NCI-H1436 (cell line): ENCODE measurements around the gene ZNF791.
"Not testable (repeated sequence)": the region's sequence is repeated elsewhere in the genome, so short reads cannot be mapped to it uniquely, and the experiment has no call there.

ENCODE experiments used
- DNase-seq: peaks from one replicate; lab custom pipeline; 2025; lab: John Stamatoyannopoulos, UW

The ZNF791 gene

DNA sequence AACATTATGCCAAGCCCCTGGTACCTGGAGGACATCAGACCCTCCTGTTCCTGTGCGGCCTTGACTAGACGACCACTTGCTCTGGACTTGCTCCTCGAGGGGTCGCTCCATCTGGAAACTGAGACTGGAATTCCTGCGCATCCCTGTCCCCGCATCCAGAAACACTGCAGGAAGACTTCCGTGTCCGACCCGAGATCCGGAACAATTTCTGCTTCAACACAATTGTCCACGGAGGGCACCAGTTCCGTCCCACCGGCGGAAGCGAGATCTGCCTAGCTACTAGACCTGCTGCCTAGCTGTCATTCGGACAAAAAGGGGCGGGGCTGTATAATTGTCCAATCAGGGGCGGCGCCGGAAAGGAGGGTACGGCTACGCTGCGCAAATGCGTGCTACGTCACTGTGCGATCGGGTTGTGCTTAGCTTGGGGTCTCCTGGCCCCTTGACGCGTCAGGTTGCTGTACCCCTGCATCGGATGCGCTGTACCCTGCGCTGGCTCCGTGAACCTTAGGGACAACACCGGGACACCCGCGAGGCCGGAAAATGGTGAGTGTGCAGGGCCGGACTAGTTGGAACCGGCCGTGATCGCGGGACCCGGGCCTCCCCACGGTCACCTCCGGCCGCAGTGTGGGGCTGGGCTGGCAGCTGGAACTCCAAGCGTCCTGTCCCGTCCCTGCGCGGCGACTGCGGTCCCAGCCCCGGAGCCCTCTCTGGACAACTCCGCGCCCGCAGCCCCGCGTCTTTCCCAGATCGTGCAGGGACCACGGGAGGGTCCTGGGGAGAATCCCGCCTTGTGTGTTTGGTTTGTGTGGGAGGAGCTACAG, at the start of gene ZNF791, which contains the start of gene ZNF490:
TSS of gene ZNF791 (plus strand) at position 381 of the 821 bp plus-strand sequence. CDS start at position 541, 160 bp downstream.
TSS of gene ZNF490 (minus strand) at position 274 of the 821 bp plus-strand sequence. CDS start at position 141, 133 bp downstream.
- peak; percentile 98 for DNase-seq

DNA sequence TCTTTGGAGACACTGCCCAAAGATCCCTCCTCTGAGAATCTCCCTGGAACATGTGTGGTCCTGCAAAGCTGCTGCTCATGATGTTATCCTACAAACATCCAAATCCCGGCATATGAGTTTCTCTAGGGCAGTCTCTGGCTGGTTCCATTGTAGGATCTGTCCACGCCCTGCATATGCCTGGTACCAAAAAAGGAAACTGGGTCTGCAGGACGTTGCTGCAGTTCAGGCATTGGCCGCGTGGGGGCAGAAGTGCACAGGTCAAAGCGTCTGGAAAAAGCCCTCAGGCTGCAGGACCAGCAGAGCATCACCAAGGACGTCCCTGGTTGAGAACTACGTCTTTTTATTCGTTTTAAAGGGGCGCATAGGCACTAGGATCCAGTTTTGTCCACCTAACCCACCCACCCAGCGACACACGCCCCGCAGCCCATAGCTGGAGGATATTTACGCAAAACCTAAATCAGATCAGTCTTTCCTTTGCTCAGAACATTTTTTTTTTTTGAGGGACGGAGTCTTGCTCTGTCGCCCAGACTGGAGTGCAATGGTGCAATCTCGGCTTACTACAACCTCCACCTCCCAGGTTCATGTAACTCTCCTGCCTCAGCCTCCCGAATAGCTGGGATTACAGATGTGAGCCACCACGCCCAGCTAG, 46.6 kb upstream of the ZNF791 start:
- DNase-seq = peak; percentile 82

DNA sequence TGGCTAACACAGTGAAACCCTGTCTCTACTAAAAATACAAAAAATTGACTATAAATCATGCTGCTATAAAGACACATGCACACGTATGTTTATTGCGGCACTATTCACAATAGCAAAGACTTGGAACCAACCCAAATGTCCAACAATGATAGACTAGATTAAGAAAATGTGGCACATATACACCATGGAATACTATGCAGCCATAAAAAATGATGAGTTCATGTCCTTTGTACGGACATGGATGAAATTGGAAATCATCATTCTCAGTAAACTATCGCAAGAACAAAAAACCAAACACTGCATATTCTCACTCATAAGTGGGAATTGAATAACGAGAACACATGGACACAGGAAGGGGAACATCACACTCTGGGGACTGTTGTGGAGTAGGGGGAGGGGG, 44.3 kb upstream of the ZNF791 start:
- DNase-seq = not testable (repeated sequence)

DNA sequence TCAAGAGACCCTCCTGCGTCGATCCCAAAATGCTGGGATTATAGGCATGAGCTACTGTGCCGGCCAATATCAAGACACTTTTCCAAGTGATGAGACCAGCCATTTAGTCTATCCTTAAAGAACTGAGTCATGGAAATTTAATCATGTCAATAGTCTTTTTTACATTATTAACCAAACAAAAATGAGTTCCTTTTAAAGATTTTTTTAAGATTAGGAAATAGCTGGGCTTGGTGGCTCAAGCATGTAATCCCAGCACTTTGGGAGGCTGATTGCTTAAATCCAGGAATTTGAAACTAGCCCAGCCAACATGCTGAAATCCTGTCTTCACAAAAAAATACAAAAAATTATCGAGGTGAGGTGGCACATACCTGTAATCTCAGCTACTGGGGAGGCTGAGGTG, 42.8 kb upstream of the ZNF791 start:
- no peak for DNase-seq

DNA sequence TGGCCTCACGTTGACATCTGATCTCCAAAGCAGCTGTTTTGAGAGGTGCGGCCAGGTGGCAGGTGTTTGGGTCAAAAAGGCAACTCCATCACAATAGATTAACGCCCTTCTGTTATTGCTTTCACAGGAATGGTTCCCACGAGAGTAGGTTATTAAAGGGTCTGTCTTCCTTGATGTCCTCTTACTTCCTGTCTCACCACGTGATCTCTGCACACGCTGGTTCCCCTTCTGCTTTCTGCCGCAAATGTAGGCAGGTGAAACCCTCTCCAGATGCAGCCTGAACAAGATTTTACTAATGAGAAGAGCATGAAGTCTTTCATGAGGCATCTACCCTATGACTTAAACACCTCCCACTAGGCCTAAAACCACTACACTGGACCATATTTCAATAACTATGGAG, 36.7 kb upstream of the ZNF791 start:
- no peak for DNase-seq

DNA sequence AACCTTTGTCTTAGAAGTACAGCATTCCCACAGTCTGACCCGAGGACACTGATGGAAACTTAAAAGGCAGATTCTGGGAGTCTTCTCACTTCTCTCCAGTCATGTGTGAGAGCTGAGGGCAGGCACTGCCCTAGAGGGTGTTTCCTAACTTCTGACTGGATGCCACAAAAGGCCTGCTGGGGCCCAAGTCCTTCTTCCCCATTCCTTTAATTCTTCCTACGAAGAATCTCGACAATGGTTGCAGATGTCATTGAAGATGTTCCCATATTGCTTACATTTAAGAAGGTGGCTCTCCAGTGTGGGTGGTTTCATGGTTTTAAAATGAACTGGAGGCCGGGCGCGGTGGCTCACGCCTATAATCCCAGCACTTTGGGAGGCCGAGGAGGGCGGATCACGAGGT, 32.1 kb upstream of the ZNF791 start:
- DNase-seq = no peak

DNA sequence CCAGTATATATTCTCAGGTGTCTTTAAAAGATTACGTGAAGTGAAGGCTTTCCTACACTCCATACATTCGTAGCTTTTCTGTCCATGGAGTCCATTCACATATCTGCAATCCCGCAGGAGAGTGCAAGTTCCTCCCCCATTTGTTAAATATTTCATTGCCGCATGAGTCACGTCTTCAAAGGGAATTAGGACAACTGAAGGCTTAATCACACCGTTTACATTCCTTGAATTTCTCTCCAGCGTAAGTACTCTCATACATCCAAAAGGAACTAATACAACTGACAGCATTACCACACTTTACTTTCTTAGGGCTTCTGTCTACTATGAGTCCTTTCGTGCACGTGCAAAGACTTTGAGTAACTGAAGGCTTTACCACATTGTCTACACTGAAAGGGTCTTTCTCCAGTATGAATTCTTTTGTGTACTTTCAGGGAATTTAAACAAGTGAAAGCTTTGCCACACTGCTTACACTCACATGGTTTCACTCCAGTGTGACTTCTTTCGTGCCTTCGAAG, 30.5 kb upstream of the ZNF791 start:
- no peak for DNase-seq

DNA sequence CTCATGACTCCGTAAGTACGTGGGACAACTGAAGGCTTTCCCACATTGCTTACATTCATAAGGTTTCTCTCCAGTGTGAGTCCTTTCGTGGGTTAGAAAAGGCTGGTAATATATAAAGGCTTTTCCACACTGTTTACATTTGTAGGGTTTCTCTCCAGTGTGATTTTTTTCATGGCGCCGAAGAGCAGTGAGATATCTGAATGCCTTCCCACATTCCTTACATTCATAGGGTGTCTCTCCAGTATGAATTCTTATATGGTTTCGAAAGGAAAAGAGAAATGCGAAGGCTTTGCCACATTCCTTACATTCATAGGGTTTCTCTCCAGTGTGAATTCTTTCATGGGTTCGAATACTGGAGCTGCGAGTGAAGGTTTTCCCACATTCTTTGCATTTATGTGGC, 29.6 kb upstream of the ZNF791 start:
- no peak for DNase-seq

DNA sequence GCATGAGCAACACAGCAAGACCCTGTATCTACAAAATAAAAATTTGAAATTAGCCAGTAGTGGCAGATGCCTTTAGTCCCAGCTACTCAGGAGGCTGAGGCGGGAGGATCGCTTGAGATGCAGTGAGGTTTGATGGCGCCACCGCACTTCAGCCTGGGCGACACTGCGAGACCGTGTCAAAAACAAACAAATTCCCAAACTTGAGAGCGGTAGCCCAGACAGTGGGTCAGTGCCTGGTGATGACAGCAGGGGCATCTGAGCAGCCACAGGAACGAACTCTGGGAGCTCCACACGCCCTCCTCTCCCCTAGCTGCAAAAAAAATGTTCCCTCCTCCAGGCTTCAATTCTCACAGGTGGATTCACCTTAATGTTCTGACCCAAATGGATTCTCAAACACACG, 14.2 kb upstream of the ZNF791 start:
- no peak for DNase-seq

DNA sequence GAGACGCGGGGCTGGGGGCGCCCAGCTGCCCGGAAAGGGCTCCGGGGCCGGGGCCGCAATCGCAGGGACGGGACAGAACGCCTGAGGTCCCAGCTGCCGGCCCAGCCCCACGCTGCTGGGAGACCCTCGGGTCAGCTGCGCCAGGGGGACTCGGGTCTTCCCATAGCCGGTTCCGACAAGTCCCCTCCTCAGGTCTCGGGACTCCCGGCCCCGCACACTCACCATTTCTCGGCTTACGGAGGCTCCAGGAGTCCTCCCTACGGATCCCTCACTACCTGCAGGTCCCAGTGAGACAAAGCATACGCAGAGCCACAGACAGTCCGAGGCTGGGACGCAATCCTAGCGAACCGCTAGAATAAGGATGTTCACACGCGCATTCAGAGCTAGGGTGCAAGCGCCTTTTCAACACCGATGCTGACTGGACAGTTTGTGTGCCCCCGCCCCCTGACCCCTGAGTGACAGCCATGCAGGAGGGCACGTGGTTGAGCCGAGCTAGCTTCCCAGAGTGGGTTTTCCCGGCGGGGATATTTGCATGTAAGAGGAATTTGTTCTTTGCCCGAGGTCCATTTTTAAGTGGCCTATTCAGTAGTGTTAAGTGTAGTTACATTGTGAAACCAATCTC, 13.7 kb upstream of the ZNF791 start:
- no peak for DNase-seq

DNA sequence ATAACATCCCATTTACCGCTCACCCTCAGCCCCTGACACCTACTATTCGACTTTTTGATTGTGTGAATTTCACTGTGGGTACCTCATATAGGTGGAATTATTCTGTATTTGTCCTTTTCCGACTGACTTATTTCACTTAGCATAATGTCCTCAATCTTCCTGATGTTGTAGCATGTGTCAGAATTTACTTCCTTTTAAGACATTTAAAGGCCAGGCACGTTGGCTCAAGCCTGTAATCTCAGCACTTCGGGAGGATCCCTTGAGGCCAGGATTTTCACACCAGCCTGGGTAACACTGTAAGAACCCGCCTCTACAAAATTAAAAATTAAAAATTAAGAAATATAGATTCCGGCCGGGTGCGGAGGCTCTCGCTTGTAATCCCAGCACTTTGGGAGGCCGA, 13.1 kb upstream of the ZNF791 start:
- DNase-seq = no peak

DNA sequence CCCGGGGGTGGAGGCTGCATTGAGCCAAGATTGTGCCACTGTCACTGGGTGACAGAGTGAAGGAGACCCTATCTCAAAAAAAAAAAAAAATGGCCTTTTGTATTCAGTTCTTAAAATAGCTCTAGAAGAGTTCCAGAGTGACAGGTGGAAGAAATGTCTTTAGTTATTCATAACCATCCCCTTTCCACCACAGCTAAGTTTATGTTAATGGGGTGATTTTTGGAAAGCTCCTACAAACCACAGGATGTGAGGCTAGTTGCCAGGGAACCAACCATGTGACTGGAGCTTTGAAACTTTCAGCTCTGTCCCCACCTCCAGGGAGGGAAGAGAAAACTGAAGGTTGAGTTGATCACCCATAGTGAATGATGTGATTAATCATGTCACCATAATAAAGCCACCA, 7.0 kb upstream of the ZNF791 start:
- DNase-seq = no peak

DNA sequence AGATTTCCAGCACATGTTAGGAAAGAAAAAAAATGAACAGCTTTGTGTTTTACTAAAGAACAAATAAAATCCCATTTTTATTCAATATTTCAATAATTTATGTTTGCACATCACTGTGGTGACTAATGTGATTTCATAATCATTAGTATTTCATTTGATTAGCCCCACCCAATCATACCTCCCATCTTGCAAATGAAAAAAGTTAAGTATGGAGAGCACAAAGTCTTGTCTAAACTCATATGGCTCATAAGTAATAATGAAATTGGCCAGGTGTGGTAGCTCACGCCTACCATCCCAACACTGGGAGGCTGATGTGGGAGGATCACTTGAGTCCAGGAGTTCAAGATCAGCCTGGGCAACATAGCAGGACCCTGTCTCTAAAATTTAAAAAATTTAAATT, 3.9 kb upstream of the ZNF791 start:
- DNase-seq = no peak

DNA sequence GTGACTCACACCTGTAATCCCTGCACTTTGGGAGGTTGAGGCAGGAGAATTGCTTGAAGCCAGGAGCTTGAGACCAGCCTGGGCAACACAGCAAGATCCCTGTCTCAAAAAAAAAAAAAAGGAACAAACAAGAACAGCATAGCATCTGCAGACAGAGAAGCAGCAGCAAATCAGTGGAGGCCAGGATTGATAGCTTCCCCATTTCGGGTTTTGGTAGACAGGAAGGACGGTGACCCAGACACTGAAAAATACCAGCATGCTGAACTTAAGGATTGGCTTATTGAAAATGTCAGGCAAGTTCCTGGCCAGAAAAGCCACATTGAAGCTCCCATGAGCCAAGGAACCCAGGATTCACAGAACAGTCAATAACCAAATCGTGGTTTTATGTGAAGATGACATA, 3.1 kb upstream of the ZNF791 start:
- no peak for DNase-seq

DNA sequence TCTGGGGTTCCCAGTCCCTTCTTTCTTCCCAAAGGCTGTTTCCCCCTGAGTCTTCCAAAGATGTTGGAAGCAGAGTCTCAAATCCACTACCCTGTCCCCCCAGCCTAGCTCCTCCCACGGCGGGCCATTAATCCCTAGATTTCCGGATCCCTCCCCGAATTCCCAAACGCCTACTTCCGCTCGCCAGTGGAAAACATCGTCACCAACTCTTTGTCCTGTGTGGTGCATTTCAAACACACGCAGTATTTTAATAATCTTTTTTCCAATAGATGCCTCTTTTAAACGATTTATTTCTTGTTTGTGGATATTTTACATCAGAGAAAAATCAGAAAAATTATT, 610 bp downstream of the ZNF791 start:
- DNase-seq = no peak

DNA sequence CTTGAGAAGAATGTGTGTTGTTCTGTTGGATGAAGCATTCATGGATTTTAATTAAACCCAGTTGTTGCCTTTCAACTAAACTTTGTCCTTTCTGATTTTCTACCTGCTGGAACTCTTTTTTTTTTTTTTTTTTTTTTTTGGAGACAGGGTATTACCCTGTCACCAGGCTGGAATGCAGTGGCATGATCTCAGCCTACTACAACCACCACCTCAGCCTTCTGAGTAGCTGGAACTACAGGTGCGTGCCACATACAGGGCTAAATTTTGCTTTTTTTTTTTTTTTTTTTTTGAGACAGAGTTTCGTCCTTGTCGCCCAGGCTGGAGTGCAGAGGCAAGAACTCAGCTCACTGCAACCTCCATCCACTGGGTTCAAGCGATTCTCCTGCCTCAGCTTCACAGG, 6.9 kb downstream of the ZNF791 start:
- DNase-seq = no peak

DNA sequence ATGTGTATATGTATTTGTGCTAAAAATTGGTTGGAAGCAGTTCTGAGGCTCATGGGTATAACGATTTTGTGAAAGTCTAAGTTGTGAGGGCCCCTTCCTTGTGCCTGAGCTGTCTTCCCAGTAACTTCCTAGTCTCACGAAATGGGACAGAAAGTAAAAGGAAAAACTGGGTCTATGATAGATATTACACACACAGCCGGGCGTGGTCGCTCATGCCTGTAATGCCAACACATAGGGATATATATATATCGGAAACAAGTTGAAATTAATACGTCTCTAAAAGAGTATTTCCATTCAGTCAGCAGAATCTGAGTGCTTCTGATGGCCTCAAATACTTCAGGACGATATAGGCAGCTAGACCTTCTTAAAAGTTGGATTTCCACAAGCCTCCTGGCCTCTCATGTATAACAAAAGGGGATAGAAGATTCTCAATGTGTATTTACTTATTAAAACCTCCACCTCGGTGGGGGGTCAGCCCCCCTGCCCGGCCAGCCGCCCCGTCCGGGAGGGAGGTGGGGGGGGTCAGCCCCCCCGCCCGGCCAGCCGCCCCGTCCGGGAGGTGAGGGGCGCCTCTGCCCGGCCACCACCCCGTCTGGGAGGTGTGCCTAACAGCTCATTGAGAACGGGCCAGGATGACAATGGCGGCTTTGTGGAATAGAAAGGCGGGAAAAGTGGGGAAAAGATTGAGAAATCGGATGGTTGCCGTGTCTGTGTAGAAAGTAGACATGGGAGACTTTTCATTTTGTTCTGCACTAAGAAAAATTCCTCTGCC, 10.7 kb downstream of the ZNF791 start:
- not testable (repeated sequence) for DNase-seq

DNA sequence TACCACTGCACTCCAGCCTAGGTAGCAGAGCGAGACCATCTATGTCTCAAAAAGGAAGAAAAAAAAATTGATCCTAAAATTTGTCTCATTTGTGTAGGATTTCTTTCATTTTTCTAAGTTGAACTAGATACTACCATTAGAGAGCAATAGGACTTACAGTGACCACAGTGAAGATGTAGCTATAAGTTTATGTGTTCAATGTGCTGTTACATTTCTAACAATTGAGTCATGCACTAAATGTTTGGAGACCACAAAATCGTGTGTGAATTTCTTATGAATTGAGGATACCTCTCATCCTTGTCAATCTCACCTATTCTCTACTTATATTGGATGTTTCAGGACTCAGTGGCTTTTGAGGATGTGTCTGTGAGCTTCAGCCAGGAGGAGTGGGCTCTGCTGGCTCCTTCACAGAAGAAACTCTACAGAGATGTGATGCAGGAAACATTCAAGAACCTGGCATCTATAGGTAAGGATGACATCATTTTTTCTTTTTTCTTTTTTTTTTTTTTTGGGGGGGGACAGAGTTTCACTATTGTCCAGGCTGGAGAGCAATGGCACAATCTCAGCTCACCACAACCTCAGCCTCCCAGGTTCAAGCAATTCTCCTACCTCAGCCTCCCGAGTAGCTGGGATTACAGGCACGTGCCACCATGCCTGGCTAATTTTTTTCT, 12.8 kb downstream of the ZNF791 start:
- DNase-seq = no peak

DNA sequence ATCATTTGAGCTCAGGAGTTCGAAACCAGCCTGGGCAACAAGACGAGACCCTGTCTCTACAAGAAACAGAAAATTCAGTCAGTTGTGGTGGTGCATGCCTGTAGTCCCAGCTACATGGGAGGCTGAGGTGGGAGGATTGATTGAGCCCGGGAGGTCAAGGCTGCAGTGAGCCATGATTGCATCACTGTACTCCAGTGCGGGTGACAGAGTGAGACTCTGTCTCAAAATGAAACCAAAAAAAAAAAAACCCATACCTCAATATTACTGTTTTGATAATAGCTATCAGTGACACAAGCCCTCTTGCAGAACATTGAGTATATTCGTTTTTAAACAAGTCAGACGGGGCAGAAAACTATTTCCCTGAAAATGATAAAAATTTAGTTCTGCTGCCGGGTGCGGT, 16.2 kb downstream of the ZNF791 start:
- no peak for DNase-seq

DNA sequence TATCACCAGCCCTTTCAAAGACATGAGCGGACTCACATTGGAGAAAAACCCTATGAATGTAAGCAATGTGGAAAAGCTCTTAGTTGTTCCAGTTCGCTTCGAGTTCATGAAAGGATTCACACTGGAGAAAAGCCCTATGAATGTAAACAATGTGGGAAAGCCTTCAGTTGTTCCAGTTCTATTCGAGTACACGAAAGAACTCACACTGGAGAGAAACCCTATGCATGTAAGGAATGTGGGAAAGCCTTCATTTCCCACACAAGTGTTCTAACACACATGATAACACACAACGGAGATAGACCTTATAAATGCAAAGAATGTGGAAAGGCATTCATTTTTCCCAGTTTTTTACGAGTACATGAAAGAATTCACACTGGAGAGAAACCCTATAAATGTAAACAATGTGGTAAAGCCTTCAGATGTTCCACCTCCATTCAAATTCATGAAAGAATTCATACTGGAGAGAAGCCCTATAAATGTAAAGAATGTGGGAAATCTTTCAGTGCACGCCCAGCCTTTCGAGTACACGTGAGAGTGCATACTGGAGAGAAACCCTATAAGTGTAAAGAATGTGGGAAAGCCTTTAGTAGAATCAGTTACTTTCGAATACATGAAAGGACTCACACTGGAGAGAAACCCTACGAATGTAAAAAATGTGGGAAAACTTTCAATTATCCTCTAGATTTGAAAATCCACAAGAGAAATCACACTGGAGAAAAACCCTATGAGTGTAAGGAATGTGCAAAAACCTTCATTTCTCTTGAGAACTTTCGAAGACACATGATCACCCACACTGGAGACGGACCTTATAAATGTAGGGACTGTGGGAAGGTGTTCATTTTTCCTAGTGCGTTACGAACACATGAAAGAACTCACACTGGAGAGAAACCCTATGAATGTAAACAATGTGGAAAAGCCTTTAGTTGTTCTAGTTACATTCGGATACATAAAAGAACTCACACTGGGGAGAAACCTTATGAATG, 17.6 kb downstream of the ZNF791 start:
- no peak for DNase-seq
